HG03521 (cell line): ENCODE results near the gene PRF1.

Experiments
- ATAC-seq: cut with Tn5 transposase; IDR thresholded peaks from one replicate; pipeline ENCODE4 v1.9.1; 2021; ENCODE audit warnings: mild to moderate bottlenecking, moderate library complexity; ENCODE audit not compliant: unreplicated experiment

PRF1 gene

GRCh38 chr10:70578371-70578947 is 24.1 kb downstream of the PRF1 start:
- ATAC-seq = peak; percentile 49

DNA sequence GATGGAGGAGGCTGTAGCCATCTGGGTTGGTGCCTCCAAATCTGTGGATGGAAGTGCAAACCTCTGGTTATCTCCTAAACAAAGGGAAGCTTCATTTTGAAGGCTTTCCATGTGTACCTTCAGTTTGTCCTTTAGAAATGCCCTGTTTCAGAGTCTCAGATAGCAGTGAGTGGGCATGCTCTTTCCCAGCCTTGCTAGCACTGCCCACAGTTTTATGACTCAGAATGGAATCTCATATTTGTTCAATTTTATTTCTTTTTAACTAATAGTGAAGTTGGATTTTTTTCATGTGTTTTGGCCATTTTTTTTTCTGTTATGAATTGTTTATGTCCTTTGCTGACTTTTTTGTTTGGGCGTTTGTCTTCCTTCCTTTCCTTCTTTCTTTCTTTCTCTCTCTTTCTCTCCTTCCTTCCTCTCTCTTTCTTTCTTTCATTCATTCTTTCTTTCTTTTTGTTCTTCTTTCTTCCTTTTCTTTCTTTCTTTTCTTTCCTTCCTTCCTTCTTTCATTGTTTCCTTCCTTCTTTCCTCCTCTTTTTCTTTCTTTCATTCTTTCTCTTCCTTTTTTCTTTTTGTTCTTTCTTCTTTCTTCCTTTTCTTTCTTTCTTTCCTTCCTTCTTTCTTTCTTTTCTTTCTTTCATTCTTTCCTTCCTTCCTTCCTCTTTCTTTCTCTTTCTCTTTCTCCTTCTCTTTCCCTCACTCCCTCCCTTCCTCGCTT is 25.6 kb downstream of the PRF1 start:
- no peak for ATAC-seq

DNA sequence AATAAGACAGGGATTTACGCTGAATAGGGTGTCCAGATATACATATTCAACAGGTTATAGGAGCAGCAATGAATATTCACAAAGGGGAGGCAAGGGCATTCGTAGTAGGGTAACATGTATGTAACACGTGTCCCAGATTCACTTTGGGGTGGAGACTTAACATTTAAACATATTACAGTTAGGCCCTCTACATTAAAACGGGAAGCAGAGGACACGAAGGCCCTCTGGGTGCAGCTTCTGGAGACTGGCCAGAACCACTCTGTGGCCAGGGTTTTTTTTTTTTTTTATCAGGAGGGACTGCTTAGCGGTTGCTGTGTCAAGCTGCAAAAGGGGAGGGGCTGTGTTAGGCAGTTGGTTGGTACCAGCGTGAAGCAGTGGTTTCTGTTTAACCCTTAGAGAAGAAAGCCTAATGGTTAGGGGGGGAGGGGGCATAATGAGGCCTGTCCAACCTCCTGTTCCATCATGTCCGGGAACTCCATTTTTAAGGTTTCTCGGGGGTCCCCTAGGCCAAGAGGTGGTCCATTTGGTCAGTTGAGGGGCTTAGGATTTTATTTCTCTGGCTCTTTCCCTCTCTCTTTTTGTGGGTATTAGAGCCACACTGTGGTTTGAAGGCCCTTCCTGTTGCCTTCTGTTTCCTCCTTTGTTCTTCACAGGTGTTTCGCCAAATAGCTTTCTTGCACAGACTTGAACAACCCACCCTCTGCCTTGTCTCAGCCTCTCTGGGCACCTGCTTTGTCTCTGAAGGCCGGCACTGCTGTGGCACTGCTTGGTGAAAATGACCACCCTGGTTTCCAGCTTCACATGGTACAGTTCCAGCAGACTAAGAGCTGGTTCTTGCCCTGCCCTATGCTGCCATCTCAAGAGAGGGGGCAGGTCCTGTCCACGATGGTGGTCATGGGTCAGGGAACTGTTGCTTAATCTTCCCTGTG is 26.4 kb downstream of the PRF1 start:
- ATAC-seq = peak; percentile 52

- no peak for ATAC-seq
Observed at GRCh38 chr10:70575486-70575873, 27.1 kb downstream of the PRF1 start.

DNA sequence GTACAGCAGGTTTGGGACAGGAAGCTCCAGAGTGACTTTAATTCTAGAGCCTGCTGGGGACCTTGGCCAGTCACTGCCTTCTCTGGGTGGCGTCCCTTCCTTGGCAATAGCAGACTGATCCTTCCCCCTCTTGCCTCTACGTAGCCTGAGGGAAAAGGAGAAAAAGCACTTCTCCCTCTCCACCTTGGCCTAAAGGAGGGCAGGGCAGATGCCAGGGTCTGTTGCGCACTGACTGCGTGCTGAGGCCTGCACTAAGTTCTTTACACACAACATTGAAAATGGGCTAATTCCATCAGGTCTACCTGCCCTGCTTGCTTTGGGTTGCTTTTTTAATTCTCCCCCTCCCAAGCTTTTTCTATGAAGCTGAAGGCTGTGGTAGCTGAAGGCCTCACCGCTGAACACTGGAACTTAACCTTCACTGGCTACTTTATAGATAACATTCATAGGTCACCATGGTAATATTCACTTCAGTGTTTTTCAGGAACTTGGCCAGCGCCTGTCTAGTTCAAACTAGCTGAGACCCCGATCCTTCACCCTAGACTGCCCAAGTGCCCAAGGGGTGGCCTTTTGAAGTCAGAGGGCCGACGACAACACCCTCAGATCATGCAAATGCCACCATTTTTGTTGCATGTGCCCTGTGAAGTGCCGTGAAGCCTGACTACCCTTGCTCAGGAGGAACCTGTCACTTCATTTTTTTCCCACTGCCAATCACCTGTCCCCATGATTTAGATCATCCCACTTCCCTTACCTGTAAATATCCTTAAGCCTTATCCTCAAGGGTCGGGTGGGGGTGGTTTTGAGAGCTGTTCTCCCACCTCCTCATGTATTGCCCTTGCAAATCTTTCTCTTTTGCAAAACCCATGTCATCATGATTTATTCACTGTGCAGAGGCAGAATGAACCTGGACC is 28.7 kb downstream of the PRF1 start:
- no peak for ATAC-seq

GRCh38 chr10:70571636-70572439 is 30.7 kb downstream of the PRF1 start:
- no peak for ATAC-seq

DNA sequence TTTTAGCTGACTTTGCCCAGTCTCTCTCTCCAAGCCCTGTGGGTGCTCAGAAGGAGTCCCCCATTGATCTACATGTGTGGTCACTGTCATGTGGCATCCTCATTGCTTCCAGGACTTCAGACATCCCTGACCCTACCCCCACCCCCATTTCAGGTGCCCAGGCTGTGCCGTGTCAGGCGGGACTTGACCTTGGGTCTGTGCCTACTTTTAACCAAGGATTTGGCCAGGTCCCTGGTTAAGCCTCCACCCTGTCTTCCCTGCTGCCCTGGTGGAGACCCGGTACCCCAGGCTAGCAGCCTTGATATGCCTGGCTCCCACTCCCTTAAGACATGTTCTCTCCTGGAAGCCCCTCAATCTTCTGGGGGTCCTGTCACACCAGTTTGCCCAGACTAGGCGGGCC is 31.3 kb downstream of the PRF1 start:
- no peak for ATAC-seq

DNA sequence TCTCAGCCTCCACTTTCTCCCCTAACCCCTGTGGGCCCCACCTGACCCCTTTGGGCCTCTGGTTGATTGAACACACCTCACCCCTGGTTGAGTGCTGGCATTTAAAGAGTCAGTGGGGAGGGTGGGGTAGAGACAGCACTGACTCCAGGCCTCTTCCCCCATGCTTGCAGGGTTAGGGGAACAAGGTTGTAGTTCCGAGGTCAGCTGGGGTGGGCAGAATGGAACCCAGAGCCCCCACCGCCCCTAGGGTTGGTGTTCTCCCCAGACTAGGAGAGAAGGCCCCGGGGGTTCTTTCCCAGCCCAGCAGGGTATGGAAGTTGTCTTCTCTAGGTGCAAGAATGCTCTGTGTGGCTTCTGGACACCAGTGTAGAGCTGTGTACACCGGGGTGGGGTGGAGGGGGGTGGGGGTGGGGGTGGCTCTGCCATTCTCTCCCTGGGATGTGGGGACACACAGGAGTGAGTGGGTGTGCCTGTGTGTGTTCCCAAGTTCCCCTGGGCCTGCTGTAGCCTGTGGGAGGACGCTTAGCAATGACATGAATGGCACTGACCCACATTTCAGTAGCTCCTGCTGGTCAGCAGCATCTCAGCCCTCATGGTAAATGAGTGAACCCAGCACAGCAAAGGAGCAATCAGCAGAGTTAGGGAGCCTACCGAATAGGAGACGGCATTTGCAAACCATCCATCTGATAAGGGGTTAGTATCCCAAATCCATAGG is 33.6 kb downstream of the PRF1 start:
- no peak for ATAC-seq

- ATAC-seq = no peak
Observed at GRCh38 chr10:70568113-70568512, 34.4 kb downstream of the PRF1 start.

GRCh38 chr10:70567603-70568002 is 34.9 kb downstream of the PRF1 start:
- ATAC-seq = no peak

- no peak for ATAC-seq
Observed at GRCh38 chr10:70566515-70567290, 35.8 kb downstream of the PRF1 start.

GRCh38 chr10:70565556-70566514 is 36.7 kb downstream of the PRF1 start:
- no peak for ATAC-seq

DNA sequence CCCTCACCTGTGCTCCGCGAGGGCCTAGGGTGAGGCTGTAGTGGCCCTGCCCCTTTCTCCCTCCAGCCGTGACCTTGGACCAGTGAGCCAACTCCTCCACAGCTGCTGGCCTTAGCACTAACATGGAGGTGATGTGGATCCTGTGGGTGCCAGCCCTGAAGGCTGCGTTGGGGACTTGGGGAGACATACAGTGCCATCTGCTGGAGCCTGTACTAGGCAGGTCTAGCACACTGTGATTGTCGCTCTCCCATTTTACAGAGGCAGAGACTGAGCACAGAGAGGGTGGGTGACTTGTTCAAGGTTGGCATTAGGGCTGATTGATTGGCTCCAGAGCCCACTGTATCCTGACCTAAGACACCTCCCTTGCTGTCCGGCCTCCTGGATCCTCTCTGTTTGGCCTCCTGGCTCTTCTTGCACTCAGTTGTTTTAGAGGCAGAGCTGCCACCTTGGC is 37.6 kb downstream of the PRF1 start:
- ATAC-seq = no peak

DNA sequence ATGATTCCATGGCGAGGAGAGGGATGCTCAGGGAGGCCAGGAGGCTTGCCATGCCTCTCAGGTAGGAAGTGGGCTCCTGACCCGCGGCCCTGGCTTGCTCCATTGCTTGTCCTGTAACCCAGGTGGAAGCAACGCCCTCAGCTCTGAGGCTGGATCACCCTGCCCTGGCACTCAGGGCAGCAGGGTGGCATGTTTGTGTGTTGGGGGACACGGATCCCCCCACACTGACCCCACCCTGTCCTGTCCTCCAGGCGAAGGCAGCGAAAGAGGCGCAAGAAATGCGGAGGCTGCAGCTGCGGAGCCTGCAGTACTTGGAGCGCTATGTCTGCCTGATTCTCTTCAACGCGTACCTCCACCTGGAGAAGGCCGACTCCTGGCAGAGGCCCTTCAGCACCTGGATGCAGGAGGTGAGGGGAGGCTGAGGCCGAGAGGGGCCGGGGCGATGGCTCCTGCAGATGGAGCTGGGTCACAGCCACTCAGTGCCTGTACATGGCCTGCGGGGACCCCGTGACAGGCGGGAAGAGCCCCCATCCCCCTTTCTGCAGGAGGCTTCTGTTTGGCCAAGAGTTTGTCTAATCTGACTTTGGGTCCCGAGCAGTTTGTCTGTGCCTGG is 38.3 kb downstream of the PRF1 start:
- ATAC-seq = no peak

- no peak for ATAC-seq
Observed at GRCh38 chr10:70563230-70563629, 39.3 kb downstream of the PRF1 start.

DNA sequence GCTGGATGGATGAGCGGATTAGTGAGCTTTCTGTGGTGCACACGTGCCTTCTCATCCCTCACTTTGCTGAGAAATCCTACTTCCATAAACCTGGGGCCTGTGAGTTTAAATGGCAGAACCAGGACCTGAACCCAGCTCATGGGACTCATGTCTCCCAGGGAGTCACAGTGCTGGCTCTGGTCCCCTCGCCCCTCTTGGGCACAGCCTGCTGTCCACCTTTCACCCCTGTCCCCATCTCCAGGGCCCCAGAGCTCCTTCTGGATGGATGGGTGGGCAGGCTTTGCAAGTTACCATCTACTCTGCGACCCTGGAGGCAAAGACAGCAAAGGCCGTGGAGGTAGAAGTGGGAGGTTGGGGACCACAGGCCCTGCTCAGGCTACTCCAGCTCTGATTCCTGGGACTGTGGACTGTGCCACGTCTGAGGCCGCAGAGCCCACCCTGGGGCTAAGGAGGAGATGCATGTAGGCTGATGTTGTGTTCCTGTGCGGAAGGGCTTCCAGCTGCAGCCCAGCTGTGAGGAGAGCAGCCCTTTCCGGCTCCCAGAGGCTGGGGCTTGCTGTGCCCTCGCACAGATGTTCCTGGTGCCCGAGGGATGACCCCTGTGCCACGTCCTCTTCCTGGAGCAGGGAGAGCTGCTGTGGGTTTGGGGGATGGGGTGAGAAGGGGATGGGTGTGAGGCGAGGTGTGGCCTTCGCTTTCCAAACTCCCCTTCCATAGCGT is 40.3 kb downstream of the PRF1 start:
- ATAC-seq = no peak
